Gastroesophageal sphincter (tissue), 3 donors: ENCODE measurements around the gene C6orf89.

Experiments used
- CTCF ChIP-seq, 4 experiments: fragments of 200-600 bp in 2 of 4; fragments of 450-650 bp in 2 of 4; sonication (generic) in 1 of 4; IDR thresholded peaks; one replicate each; pipeline ENCODE4 v1.5.1; 2017 to 2019; ENCODE audit warnings: antibody characterized with exemption in 4 of 4, mild to moderate bottlenecking in 2 of 4, moderate library complexity in 2 of 4
- EP300 ChIP-seq: sonication (generic); formaldehyde crosslinking; IDR thresholded peaks from one replicate; pipeline ENCODE4 v1.6.1; 2017; ENCODE audit warnings: antibody characterized with exemption, mild to moderate bottlenecking
- POLR2A ChIP-seq, 2 donors: fragments of 450-650 bp; IDR thresholded peaks; one replicate each; pipeline ENCODE4 v1.6.1; 2017; ENCODE audit warnings: antibody characterized with exemption in 2 of 2, mild to moderate bottlenecking in 2 of 2, moderate library complexity in 1 of 2
- POLR2AphosphoS5 ChIP-seq: sonication (generic); formaldehyde crosslinking; IDR thresholded peaks from one replicate; pipeline ENCODE4 v1.6.1; 2017; ENCODE audit warnings: antibody characterized with exemption

GRCh38 chr6:36867471-36868224 lies 18.1 kb upstream of the C6orf89 start:
- no peak for TF ChIP-seq CTCF (IDR thresholded peaks at IDR 0.05)
- no peak for TF ChIP-seq POLR2A (IDR thresholded peaks at IDR 0.05)
- no peak for TF ChIP-seq POLR2AphosphoS5
- TF ChIP-seq EP300, result no peak
